HG02938 (cell line): ENCODE results near the gene CDH13.

ENCODE experiments used
- ATAC-seq: cut with Tn5 transposase; IDR thresholded peaks from one replicate; pipeline ENCODE4 v1.9.1; 2021; ENCODE audit warnings: mild to moderate bottlenecking, moderate library complexity; ENCODE audit not compliant: unreplicated experiment

The CDH13 gene

GRCh38 chr16:83021746-83022145 is 395.0 kb downstream of the CDH13 start:
- ATAC-seq = no peak

GRCh38 chr16:83023011-83023410 is 396.2 kb downstream of the CDH13 start:
- ATAC-seq = no peak

GRCh38 chr16:83023640-83024039 is 396.9 kb downstream of the CDH13 start:
- ATAC-seq = no peak

- ATAC-seq = no peak
Observed at GRCh38 chr16:83027973-83028372, 401.2 kb downstream of the CDH13 start.

- ATAC-seq = no peak
Observed at GRCh38 chr16:83029467-83029866, 402.7 kb downstream of the CDH13 start.

- no peak for ATAC-seq
Observed at GRCh38 chr16:83031524-83031923, 404.8 kb downstream of the CDH13 start.

GRCh38 chr16:83037102-83037501 is 410.3 kb downstream of the CDH13 start:
- ATAC-seq = no peak

GRCh38 chr16:83037884-83038283 is 411.1 kb downstream of the CDH13 start:
- no peak for ATAC-seq

GRCh38 chr16:83040174-83040573 is 413.4 kb downstream of the CDH13 start:
- ATAC-seq = no peak

- ATAC-seq = no peak
Observed at GRCh38 chr16:83044589-83044988, 417.8 kb downstream of the CDH13 start.

- ATAC-seq = no peak
Observed at GRCh38 chr16:83045790-83046189, 419.0 kb downstream of the CDH13 start.

GRCh38 chr16:83046664-83047063 is 419.9 kb downstream of the CDH13 start:
- ATAC-seq = no peak

GRCh38 chr16:83051451-83051850 is 424.7 kb downstream of the CDH13 start:
- ATAC-seq = no peak

GRCh38 chr16:83054283-83054682 is 427.5 kb downstream of the CDH13 start:
- ATAC-seq = no peak

- no peak for ATAC-seq
Observed at GRCh38 chr16:83058376-83058775, 431.6 kb downstream of the CDH13 start.

GRCh38 chr16:83059237-83059636 is 432.5 kb downstream of the CDH13 start:
- ATAC-seq = no peak

- no peak for ATAC-seq
Observed at GRCh38 chr16:83066011-83066410, 439.2 kb downstream of the CDH13 start.

GRCh38 chr16:83066881-83067280 is 440.1 kb downstream of the CDH13 start:
- no peak for ATAC-seq

- no peak for ATAC-seq
Observed at GRCh38 chr16:83068686-83069085, 441.9 kb downstream of the CDH13 start.

GRCh38 chr16:83070416-83071209 is 443.8 kb downstream of the CDH13 start:
- no peak for ATAC-seq

GRCh38 chr16:83075956-83076355 is 449.2 kb downstream of the CDH13 start:
- ATAC-seq = no peak

- ATAC-seq = no peak
Observed at GRCh38 chr16:83083361-83083760, 456.6 kb downstream of the CDH13 start.

GRCh38 chr16:83085660-83086059 is 458.9 kb downstream of the CDH13 start:
- no peak for ATAC-seq
